HG03039 (cell line): ENCODE data around the gene MMP24.

Source experiments
- ATAC-seq: cut with Tn5 transposase; IDR thresholded peaks from one replicate; pipeline ENCODE4 v1.9.1; 2021; ENCODE audit warnings: mild to moderate bottlenecking, moderate library complexity; ENCODE audit not compliant: unreplicated experiment

Gene MMP24

DNA sequence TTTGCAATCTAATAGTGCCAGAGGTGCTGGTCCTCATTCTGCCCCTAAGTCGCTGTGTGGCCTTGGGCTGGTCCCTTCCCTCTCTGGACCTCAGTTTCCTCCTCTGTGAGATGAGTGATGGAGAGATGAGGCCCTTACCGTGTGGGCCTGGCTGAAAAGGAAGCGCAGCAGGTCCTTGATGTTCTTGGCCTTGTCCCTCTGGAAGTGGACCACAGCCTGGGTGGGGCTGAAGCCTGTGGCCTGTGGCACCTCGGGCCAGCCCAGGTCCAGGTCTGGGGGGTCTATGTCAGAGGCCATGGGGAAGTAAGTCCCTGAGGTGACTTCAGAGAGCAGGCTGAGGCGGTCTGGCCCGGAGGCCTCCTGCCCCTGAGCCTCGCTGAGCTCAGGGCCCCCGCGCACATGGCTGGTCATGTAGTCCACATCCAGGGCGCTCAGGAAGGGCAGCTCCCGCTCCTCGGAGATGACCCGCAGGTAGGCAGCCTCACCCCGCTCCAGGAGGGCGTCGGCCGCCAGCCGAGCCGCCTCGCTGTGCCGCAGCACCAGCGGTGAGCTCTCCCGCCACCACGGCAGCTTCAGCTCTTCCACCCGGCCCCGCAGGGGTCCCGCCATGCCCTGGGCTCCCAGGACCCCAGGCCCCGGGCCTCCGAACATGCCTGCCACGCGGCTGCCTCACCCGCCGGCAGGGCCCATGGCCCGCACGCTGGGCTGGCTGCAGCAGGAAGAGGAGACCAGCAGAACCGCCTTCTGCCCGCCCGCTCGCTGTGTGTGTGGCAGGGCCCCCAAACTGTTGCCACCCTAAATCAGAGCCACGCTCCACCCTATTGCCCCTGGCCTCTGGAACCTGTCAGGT is 65.4 kb downstream of the MMP24 start, which contains the start of gene FAM83C:
FAM83C (minus strand) TSS at position 772 of the 850 bp plus-strand sequence; CDS start at position 651, 121 bp downstream.
- ATAC-seq = no peak

DNA sequence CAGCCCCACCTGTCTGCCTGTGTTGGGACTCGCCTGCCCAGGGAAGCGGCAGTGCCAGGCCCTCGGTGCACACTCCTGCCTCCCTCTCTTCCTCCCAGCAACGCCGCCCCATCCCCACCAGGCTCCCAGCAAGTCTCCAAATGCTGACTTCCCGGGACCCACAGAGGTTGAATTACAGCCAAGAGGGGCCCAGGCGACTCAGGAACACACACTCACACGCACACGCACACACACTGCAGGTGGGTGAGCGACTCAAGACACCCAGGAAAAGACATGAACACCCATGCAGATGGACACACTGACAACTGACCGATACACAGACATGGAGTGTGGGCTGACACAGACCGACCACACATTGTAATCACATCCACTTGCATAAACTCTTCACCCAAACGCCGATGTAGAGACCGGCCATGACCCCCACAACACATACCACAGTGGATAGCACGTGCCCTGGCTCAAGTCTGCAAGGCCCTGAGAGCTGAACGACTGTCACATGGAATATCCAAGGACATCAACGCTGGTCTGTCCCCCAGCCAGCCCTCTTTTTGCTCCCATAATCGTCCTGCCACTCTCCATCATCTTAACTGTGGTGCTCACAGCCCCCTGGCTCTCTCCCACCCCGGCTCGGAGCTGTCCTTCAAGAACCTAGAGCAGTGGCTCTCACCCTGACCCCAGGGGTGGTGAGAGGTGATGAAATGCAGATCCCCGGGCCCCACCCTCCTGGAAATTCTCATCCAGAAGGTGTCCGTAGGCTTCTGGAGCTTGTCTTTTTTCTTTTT is 66.2 kb downstream of the MMP24 start:
- no peak for ATAC-seq

DNA sequence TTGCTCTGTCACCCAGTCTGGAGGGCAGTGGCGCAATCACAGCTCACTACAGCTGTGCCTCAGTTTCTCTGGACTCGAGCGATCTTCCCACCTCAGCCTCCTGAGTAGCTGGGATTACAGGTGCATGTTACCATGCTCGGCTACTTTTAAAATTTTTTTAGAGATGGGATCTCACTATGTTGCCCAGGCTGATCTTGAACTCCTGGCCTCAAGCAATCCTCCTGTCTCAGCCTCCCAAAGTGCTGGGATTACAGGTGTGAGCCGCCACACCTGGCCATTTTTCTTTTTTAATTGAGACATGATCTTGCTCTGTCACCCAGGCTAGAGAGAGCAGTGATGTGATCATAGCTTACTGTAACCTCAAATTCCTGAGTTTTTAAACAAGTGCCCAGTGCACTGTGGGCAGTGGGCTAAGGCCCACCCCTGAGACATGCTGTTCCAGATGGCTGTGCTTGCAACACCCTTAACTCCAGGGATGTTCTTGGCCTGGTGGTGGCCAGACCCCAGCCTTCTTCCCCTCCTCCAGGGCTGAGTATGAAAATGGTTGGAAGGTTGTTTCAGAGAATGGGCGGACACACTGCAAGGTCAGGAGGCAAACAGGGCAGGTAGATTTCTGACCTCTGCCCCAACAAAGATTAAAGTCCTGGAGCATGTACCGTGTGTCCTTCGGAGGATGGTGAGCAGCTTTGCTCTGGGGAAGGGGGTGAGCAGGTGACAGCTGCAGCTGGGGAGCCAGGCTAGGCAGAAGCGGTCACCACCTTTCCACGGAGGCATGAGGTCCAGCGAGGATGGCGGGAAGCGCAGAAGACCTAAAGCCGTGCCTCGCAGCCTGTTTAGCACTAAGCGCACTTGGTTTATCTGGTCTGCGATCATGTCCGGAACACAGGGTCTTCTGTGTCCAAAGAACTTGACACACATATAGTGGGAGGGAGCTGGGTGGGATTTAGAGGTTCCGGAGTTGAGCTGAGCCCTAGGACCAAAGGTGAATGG is 67.1 kb downstream of the MMP24 start:
- ATAC-seq = no peak

DNA sequence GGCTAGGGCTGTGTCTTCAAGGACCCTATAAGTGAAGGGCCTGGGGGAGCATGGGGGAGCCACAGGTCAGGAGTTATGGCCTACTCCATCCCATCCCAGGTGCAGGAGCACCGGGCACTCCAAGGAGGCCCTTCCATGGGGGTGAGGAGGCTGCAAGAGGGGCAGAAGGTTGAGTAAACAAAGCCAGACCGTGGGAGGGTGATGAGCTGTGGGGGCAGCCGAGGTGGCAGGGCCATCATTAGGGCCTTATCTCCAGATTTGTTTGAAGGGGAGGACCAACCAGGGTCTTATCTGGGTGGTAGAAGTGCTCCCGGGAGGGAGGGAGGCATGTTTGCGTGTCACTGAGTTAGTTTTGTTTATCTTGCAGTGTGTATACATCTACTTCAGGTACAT is 67.8 kb downstream of the MMP24 start:
- no peak for ATAC-seq

DNA sequence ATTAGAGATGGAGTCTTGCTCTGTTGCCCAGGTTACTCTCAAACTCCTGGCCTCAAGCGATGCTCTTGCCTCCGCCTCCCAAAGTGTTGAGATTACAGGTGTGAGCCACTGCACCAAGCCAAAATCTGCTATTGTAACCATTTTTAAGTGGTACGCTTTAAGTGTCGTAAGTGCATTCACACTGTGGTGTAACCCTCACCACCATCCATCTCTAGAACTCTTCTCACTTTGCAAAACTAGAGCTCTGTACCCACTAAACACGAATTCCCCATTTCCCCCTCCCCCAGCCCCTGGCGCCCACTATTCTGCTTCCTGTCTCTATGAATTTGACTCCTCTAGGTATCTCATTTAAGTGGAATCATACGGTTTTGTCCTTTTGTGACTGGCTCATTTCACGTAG is 68.6 kb downstream of the MMP24 start:
- no peak for ATAC-seq

DNA sequence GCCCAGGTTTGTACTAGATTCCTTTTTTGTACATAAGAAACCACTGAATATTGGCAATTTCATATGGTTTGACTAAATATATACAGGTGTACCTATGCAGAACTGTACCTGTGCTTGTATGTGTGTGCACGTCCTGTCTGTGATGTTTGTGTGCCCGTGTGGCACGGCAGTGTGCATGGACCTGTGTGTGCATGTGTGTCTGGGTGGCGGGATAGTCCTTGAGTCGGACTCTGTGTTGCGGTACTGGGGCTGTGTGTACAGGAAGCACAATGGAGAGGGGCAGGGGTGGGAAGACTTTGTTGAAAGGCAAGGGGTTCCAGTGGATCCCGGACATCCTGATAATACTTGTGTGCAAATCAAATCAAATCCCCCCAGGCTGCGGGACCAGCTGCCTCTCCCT is 69.2 kb downstream of the MMP24 start:
- no peak for ATAC-seq

DNA sequence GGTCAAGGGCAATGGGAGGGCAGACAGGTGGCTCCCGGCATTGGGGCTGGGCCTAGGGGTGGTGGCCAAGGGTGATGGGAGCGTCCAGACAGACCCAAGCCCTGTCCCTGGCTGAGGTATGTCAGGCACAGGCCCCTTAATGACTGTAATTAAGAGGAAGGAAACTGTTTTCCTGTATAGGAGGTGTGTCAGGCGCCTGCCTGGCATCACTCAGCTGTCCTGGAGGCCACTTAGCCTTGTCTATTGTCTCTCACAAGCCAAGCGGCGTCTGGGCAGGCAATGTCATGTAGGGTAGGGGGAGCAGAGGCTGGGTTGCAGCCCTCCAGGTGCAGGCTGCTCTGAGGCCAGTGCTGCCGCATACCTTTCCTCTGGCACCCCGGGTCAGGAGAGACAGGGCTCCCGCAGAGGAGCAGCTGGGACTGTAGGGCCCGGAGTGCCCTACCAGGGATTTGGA is 69.6 kb downstream of the MMP24 start:
- ATAC-seq = no peak

DNA sequence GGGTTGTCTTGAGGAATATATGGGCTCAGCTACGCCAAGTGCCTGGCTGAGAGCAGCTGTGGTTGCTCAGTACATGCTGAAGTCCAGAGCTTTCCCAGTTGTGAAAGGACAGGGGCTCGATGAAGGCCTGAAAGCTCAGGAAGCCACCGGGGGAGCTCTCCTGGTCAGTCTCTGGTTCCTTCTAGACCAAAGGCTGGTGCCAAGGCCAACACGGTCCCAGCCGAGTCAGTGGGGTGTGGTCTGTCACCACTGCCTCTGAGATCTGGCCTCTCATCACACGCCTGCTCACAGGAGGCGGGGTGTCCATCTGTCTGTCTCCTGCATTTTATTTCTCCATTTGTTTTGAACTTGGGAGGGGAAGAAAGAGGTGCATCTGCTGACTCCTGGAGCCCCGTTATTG is 70.7 kb downstream of the MMP24 start:
- no peak for ATAC-seq

DNA sequence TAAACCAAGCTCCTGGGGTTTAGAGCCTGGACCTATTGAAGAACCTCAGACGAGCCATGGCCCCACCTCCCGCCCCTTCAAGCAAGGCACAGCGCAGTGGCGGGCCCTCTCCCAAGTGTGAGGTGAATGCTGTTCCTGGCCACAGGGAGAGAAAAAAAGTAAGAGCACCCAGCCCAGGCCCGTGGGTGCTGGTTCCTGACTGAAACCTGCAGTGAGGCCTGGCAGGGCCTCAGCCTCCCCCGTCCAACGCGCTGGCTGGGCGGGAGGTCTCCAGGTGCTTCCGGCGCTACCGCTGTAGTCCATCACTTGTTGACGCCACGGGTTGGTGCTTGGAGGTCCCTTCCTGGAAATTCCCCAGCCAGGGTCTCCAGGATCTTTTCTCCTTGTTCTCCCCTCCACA is 71.2 kb downstream of the MMP24 start:
- no peak for ATAC-seq

DNA sequence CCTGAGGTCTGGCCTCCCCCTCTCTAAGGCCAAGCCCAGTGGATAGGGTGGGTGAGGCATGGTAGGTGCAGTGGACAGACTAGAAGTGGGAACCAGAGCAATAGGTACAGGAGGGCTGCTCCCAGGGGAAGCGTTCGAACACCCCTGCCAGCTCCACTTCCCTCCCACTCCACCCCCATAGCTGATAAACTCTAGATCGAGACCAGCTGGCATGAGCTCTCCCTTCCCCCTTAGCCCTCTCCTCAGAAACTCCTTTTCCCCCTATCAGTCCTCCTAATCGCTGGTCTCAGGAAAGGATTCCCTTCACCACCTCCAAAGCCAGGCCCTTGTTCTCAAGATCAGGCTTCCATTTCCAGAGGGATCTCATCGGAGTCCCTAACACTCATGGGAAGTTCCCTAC is 71.8 kb downstream of the MMP24 start:
- ATAC-seq = no peak

DNA sequence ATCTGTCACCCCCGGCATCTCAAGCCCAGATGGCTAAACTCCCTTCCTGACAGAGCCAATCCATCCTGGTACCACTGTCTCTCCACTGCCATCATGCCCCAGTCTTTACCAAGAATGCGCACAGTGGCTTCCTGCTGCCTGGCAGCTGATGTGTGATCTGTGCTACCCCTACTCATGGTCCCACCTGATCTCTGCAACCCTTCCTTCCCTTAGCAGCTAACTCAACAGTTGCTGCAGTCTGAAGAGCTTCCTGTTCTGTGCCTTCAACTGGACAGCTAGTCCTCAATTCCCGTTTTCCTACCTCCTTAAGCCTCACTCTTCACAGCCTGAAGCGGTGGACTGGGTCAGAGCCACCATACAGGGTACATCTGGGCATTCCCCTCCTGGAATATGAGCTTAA is 73.3 kb downstream of the MMP24 start:
- no peak for ATAC-seq

DNA sequence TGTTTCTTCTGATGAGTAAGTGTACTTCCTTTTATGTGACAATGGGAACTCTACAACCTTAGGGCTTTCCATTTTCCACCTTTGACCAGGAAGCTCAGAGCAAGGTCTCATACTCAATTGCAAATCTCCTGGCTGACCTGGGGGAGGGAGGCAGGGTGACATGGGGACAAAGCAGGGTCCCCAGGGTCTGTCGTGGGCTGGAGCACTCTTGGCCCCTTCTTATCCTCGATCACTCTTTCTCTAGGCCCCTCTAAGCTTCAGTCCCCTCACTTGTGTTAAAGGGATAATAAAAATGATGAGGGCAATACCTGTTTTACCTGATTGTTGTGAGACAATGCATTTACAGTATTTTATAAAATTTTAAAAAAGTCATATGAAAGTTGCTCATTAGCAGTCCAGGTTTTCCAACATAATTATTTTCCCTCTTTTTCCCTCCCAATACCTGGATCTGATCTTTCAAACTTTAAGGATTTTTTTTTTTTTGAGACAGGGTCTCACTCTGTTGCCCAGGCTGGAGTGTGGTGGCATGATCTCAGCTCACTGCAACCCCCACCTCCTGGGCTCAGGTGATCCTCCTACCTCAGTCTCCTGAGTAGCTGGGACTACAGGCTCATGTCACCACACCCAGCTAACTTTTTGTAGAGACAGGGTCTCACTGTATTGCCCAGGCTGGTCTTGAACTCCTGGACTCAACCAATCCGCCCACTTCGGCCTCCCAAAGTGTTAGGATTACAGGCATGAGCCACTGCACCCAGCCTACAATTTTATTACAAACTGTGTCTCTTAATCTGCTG is 74.2 kb downstream of the MMP24 start:
- ATAC-seq = no peak

DNA sequence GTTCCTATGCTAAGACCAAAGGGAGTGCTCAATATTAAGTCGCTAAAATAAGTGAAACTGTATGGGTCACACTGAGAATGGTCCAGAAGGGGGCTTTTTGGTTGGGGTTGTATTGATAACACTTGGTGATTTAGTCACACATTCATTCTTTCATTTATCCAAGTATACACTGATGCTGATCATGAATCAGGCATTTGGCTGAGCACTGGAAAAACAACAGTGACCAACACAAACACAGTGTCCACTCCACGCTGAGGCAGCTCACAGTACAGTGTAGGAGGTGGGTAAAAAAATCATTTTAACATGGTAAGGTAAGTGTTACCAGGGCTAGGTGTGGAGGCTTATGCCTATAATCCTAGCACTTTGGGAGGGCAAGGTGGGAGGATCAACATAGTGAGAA is 74.9 kb downstream of the MMP24 start:
- ATAC-seq = no peak

DNA sequence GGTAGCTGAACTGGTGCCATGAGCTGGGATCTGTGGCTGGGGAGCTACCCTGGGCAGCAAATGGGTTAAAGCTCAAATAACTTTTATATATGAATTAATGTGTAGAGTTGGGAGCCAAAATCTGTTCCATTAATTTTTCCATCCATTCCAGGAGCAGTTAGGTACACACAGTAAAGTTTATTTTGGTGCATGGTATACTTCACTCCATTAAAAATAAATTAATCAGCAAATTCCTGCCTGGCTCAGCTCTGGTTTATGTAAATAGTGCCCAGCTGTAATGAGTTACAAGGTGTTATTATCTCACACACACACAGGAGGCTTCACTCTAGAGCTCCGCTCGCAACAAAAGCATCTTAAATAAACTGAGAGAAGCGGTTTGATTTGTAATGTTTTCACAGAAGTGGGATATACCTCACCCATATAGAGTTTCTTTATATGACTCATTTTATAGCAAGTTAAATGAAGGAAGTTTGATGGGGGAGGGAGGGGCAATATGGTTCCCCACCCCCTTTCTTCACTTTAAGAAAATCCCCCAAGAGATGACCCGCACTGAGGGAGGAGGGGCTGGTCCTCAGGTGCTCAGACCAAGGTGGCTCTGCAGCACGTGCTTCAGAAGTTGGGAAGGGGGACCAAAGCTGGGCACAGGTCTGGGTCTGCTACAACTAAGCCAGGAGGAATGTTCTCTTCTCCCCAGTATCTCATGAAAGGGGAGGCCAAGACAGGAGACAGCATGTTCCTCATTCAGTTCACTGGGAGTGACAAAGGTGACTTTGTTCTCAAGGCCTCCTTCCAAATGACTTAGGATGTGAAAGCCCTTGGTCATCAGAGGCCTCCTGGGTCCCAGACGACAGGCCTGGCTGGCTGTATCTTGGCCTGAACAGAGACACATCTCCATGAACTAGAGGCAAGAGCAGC is 76.2 kb downstream of the MMP24 start:
- no peak for ATAC-seq

DNA sequence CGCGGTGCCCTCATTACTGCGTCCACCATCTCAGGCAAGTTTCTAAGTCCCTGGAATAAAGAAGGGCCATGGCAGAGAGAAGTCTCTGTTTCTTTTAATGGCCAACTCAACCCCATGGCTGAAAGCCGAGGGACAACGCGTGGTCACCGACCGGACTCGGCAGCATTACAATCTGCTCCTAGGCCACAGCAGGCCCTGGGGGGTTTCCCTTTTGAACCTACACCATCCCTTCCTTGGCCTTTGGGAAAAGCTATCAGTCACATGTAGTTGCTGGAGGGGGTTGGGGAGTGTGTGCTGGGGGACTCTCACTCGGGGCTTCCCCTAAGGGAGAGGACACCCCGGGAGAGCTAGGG is 76.9 kb downstream of the MMP24 start:
- no peak for ATAC-seq

DNA sequence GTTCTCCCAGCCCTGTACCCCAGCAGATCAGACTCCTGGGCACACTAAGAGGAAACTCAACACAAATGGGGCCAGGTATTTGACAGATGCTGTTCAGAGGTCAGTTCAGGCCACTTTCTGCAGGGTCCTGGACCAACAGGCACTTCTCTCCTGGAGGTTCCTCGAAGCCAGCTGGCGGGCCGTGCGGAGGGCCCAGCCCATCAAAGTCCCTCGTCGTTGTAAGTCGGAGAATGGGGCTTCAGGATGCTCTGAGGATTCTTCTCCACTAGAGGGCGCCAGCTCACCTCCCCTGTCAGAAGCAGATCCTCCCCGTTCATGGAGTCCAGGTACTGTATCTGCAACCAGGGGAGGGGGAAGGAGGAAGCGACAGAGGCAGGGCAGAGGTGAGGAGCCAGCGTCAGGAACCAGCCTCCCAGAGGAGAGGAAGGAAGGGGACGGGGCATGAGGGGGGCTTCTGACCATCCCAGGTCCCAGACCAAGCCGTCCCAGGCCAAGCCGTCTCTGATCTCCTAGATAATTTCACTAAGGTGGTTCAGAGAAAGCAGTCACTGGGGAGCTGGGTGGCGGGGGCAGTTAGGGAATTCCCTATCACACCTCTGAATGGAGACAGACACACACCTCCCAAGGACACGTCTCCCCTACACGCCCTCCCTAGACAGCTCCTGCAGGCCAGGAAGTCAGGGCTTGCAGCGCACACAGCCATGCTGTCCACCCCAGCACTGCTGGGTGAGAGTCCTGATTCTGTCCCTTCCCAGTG is 77.4 kb downstream of the MMP24 start:
- no peak for ATAC-seq

DNA sequence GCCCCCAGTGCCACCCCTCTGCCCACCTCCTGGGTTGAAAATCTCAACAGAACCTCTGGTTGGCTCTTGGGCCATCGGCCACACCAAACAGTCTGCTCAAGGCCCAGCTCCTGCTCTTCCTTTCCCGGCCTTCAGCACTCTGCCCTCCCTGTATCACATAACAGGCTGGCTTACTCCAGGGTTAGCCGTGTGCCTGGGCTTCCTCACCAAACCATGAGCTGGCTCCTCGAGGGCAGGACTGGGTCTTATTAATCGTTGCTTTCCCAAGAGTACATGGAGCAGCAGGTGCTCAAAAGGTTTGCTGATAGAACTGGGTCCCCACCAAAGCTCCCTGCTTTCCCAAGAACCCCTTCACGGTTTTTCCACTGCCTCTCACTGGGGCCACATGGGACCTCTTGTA is 78.5 kb downstream of the MMP24 start:
- ATAC-seq = no peak
